ENCODE data around the gene ST3GAL3. TPM values are rescaled to one million over a fixed set of nuclear protein-coding genes. Genes with fewer than 3 reads are reported as not detected.

Gene ST3GAL3
- total and polyA plus RNA-seq, 2 of the 13 experiments (the other 11 are each of a cell fraction or from before 2014, with no cell fraction given) = 5.1 to 8.1 TPM

DNA sequence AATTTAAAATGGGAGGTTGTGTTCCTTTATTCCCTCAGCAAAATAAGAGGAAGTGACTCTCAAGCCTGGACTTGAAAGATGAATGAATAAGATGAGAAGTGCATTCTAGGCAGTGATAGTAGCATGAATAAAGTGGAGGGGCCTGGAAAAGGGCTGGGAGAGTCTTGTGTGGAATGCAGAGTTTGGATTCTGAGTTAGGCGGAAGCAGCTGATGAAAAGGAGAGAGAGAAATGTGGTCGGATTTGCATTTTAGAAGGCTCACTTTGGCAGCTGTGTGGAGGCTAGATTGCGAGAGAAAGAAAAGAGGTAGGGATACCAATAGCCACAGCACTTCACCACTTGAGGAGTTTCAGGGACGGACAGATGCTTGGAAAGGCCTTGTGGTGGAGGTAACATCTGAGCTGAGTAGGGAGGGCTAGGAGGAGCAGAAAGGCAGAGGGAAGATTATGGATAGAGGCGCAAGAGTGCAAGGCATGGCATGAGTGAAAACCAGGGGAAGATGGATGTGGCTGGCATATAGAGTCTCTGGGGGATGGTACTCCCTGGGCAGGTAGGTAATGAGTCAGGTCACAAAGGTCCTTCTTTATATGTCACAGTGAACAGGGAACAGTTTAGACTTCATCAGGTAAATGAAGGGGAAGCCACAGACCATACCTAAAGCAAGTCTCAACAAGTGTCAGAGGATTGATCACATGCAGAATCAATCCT is 59.6 kb downstream of the ST3GAL3 start:
- no peaks in the 10 kb centered on the region for H3K79me2 ChIP-seq (ENCODE audit: insufficient read depth, low read length)
- no peaks in the 10 kb centered on the region for H4K20me1 ChIP-seq (ENCODE audit: insufficient read depth, low read length)
- H2AFZ ChIP-seq (ENCODE audit: low read length) = no peak overlapping the region
- 97% methylated on average over 5 of the region's 5 CpGs for WGBS (ENCODE audit: low lambda C conversion rate)
- no peak overlapping the region for H3K27ac ChIP-seq (ENCODE audit: extremely low read length, insufficient read depth, low read length)
- ATAC-seq (no peak), FAIRE-seq (no peak), DNase-seq (ENCODE audit: low spot score) (no peak)
- H3K27me3 ChIP-seq (ENCODE audit: control insufficient read depth in 1 of 2, insufficient read depth in 2 of 2, low read length in 2 of 2) = no peaks in the 10 kb centered on the region
- H3K4me2 ChIP-seq (ENCODE audit: low read depth, low read length) = no peak overlapping the region
- H3K4me1 ChIP-seq (ENCODE audit: insufficient read depth, low read length) = no peaks in the 10 kb centered on the region
- H3K4me3 ChIP-seq (replicated peaks in 1 of 3; ENCODE audit: insufficient read depth in 1 of 3, low read depth in 2 of 3, low read length in 3 of 3) = no peak overlapping the region
- H3K36me3 ChIP-seq (replicated peaks in 1 of 2; ENCODE audit: control insufficient read depth in 1 of 2, insufficient read depth in 2 of 2, low read length in 2 of 2) = no peaks in the 10 kb centered on the region
- in situ Hi-C loops (cut with HindIII; ENCODE audit: extremely low pct_ligation_motif_present, low pct_unique_long_range_greater_than_20kb) = no loop called here
- intact Hi-C loops (cut with micrococcal nuclease; ENCODE audit: unreplicated experiment) = no loop called here
- no TSS peak for BruUV-seq (replicated peaks)
- no peak for TF ChIP-seq ZSCAN25 (CRISPR knock-in tag; IDR thresholded peaks at IDR 0.05)
- TF ChIP-seq CBX5 (CRISPR knock-in tag; IDR thresholded peaks at IDR 0.05; ENCODE audit: borderline replicate concordance) = no peak
- TF ChIP-seq ZFAT (CRISPR knock-in tag; conservative IDR thresholded peaks at IDR 0.05) = no peak
- H3K9me3 ChIP-seq (ENCODE audit: low read length) = no peaks in the 10 kb centered on the region
- CTCF ChIA-PET (ENCODE audit: low intra/inter-chr PET ratio, low total read pairs) = no interaction called here
- POLR2A ChIA-PET = no interaction called here
- H3K9ac ChIP-seq (ENCODE audit: insufficient read depth, low read depth, low read length) = no peak overlapping the region

DNA sequence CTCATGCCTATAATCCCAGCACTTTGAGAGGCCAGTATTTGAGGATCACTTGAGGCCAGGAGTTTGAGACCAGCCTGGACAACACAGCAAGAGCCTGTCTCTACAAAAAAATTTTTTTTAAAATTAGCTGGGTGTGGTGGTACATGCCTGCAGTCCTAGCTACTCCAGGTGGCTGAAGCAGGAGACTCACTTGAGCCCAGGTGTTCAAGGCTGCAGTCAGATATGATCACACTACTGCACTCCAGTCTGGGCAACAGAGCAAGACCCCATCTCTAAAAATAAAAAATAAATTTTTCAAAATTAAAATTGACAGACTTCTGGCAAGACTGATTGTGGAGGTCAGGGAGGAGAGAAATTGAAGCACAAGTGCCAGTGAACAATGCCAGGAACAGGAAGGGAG is 60.8 kb downstream of the ST3GAL3 start:
- intact Hi-C loops (cut with micrococcal nuclease; ENCODE audit: unreplicated experiment) = no loop called here
- no peak overlapping the region for H3K9ac ChIP-seq (ENCODE audit: insufficient read depth, low read depth, low read length)
- no peaks in the 10 kb centered on the region for H3K36me3 ChIP-seq (replicated peaks in 1 of 2; ENCODE audit: control insufficient read depth in 1 of 2, insufficient read depth in 2 of 2, low read length in 2 of 2)
- in situ Hi-C loops (cut with HindIII; ENCODE audit: extremely low pct_ligation_motif_present, low pct_unique_long_range_greater_than_20kb) = no loop called here
- H2AFZ ChIP-seq (ENCODE audit: low read length) = no peak overlapping the region
- H3K4me2 ChIP-seq (ENCODE audit: low read depth, low read length) = no peak overlapping the region
- no peak for DNase-seq (ENCODE audit: low spot score)
- CTCF ChIA-PET (ENCODE audit: low intra/inter-chr PET ratio, low total read pairs) = no interaction called here
- H4K20me1 ChIP-seq (ENCODE audit: insufficient read depth, low read length) = no peaks in the 10 kb centered on the region
- no TSS peak for BruUV-seq (replicated peaks)
- no peak overlapping the region for H3K4me3 ChIP-seq (replicated peaks in 1 of 3; ENCODE audit: insufficient read depth in 1 of 3, low read depth in 2 of 3, low read length in 3 of 3)
- H3K27ac ChIP-seq (ENCODE audit: extremely low read length, insufficient read depth, low read length) = no peak overlapping the region
- no peaks in the 10 kb centered on the region for H3K4me1 ChIP-seq (ENCODE audit: insufficient read depth, low read length)
- H3K27me3 ChIP-seq (ENCODE audit: control insufficient read depth in 1 of 2, insufficient read depth in 2 of 2, low read length in 2 of 2) = no peaks in the 10 kb centered on the region
- no peak for FAIRE-seq
- H3K9me3 ChIP-seq (ENCODE audit: low read length) = no peaks in the 10 kb centered on the region
- H3K79me2 ChIP-seq (ENCODE audit: insufficient read depth, low read length) = no peaks in the 10 kb centered on the region
- no peak for ATAC-seq
- POLR2A ChIA-PET = no interaction called here
- TF ChIP-seq ZNF232 (CRISPR knock-in tag; IDR thresholded peaks at IDR 0.05; ENCODE audit: borderline replicate concordance) = no peak
- TF ChIP-seq, protein P1, sequence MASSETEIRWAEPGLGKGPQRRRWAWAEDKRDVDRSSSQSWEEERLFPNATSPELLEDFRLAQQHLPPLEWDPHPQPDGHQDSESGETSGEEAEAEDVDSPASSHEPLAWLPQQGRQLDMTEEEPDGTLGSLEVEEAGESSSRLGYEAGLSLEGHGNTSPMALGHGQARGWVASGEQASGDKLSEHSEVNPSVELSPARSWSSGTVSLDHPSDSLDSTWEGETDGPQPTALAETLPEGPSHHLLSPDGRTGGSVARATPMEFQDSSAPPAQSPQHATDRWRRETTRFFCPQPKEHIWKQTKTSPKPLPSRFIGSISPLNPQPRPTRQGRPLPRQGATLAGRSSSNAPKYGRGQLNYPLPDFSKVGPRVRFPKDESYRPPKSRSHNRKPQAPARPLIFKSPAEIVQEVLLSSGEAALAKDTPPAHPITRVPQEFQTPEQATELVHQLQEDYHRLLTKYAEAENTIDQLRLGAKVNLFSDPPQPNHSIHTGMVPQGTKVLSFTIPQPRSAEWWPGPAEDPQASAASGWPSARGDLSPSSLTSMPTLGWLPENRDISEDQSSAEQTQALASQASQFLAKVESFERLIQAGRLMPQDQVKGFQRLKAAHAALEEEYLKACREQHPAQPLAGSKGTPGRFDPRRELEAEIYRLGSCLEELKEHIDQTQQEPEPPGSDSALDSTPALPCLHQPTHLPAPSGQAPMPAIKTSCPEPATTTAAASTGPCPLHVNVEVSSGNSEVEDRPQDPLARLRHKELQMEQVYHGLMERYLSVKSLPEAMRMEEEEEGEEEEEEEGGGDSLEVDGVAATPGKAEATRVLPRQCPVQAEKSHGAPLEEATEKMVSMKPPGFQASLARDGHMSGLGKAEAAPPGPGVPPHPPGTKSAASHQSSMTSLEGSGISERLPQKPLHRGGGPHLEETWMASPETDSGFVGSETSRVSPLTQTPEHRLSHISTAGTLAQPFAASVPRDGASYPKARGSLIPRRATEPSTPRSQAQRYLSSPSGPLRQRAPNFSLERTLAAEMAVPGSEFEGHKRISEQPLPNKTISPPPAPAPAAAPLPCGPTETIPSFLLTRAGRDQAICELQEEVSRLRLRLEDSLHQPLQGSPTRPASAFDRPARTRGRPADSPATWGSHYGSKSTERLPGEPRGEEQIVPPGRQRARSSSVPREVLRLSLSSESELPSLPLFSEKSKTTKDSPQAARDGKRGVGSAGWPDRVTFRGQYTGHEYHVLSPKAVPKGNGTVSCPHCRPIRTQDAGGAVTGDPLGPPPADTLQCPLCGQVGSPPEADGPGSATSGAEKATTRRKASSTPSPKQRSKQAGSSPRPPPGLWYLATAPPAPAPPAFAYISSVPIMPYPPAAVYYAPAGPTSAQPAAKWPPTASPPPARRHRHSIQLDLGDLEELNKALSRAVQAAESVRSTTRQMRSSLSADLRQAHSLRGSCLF (CRISPR knock-in tag; IDR thresholded peaks at IDR 0.05; ENCODE audit: borderline replicate concordance) = no peak
- TF ChIP-seq JUN (CRISPR knock-in tag; IDR thresholded peaks at IDR 0.05) = no peak
- TF ChIP-seq, protein P2, sequence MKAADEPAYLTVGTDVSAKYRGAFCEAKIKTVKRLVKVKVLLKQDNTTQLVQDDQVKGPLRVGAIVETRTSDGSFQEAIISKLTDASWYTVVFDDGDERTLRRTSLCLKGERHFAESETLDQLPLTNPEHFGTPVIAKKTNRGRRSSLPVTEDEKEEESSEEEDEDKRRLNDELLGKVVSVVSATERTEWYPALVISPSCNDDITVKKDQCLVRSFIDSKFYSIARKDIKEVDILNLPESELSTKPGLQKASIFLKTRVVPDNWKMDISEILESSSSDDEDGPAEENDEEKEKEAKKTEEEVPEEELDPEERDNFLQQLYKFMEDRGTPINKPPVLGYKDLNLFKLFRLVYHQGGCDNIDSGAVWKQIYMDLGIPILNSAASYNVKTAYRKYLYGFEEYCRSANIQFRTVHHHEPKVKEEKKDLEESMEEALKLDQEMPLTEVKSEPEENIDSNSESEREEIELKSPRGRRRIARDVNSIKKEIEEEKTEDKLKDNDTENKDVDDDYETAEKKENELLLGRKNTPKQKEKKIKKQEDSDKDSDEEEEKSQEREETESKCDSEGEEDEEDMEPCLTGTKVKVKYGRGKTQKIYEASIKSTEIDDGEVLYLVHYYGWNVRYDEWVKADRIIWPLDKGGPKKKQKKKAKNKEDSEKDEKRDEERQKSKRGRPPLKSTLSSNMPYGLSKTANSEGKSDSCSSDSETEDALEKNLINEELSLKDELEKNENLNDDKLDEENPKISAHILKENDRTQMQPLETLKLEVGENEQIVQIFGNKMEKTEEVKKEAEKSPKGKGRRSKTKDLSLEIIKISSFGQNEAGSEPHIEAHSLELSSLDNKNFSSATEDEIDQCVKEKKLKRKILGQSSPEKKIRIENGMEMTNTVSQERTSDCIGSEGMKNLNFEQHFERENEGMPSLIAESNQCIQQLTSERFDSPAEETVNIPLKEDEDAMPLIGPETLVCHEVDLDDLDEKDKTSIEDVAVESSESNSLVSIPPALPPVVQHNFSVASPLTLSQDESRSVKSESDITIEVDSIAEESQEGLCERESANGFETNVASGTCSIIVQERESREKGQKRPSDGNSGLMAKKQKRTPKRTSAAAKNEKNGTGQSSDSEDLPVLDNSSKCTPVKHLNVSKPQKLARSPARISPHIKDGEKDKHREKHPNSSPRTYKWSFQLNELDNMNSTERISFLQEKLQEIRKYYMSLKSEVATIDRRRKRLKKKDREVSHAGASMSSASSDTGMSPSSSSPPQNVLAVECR (CRISPR knock-in tag; IDR thresholded peaks at IDR 0.05; ENCODE audit: borderline replicate concordance) = no peak
- no peak for TF ChIP-seq GATAD1 (CRISPR knock-in tag; IDR thresholded peaks at IDR 0.05)
- TF ChIP-seq SAP130 (CRISPR knock-in tag; IDR thresholded peaks at IDR 0.05; ENCODE audit: low read depth) = no peak
- TF ChIP-seq NFKBIZ (CRISPR knock-in tag; IDR thresholded peaks at IDR 0.05) = no peak

All from HepG2 (cell line).